BLaER1 treated with 17β-estradiol and CSF1 and Interleukin-3, amounts not matched to agents 10 nM and 100 nM (cell line): ENCODE measurements around the gene NIP7.
A peak's percentile ranks its signal among the peaks of the same experiment; 100 is the strongest.
"Not testable (repeated sequence)": the region's sequence is repeated elsewhere in the genome, so short reads cannot be mapped to it uniquely, and the experiment has no call there.

ENCODE experiments used
- H3K27ac ChIP-seq, 11 experiments: shearing (Covaris generic); formaldehyde crosslinking; 2 replicates each; pipeline ENCODE4 v1.8.1; 2022
- H3K27me3 ChIP-seq, 11 experiments: shearing (Covaris generic); formaldehyde crosslinking; 2 replicates each; pipeline ENCODE4 v1.8.1; 2022
- H3K36me3 ChIP-seq, 11 experiments: shearing (Covaris generic); formaldehyde crosslinking; 2 replicates each; pipeline ENCODE4 v1.8.1; 2022
- H3K4me1 ChIP-seq, 10 experiments: shearing (Covaris generic); formaldehyde crosslinking; 2 replicates each; pipeline ENCODE4 v1.8.1; 2022
- H3K4me2 ChIP-seq, 11 experiments: shearing (Covaris generic); formaldehyde crosslinking; 2 replicates each; pipeline ENCODE4 v1.8.1; 2022
- H3K4me3 ChIP-seq, 10 experiments: shearing (Covaris generic); formaldehyde crosslinking; 2 replicates each; pipeline ENCODE4 v1.8.1; 2022
- H3K9ac ChIP-seq, 11 experiments: shearing (Covaris generic); formaldehyde crosslinking; 2 replicates each; pipeline ENCODE4 v1.8.1; 2022
- H3K9me3 ChIP-seq, 11 experiments: shearing (Covaris generic); formaldehyde crosslinking; replicated peaks in 1 of 11; 2 replicates each; pipeline ENCODE4 v1.8.1; 2022
- H4K20me1 ChIP-seq, 11 experiments: shearing (Covaris generic); formaldehyde crosslinking; 2 replicates each; pipeline ENCODE4 v1.8.1; 2022
- Cebpa-rat ChIP-seq, 11 experiments: shearing (Covaris generic); IDR thresholded peaks; 2 replicates each; pipeline ENCODE4 v1.8.1; 2022

NIP7 gene

GRCh38 chr16:69339289-69340094 lies at the start of gene NIP7, which contains the start of gene COG8:
TSS of gene NIP7 (plus strand) at chr16:69339772. CDS start at chr16:69339830, 58 bp downstream.
TSS of gene COG8 (minus strand) at chr16:69339564. CDS start at chr16:69339552, 12 bp downstream.
- Histone ChIP-seq H3K36me3 (peaks cover 58 to 71% (median 63%) of the 10 kb centered on the region in 11 experiments), H4K20me1 (peaks cover 0 to 29% (median 9%) of the 10 kb centered on the region in 11 experiments; a peak in 10 of 22 replicates), H3K9ac (peak within 1 kb of the TSS; percentile 87 to 96 (median 92)), H3K27ac (peak within 1 kb of the TSS; percentile 64 to 95 (median 91)), H3K4me1 (peaks cover 33 to 49% (median 40%) of the 10 kb centered on the region in 10 experiments), H3K27me3 (no peaks in the 10 kb centered on the region), H3K4me3 (peak within 1 kb of the TSS; percentile 78 to 99 (median 87)), H3K4me2 (peak within 1 kb of the TSS; percentile 89 to 98 (median 94)), H3K9me3 (no peaks in the 10 kb centered on the region)
- no peak for TF ChIP-seq Cebpa-rat (IDR thresholded peaks at IDR 0.05)

- H3K4me1 ChIP-seq, H3K4me2 ChIP-seq, H3K9me3 ChIP-seq, H3K9ac ChIP-seq, H4K20me1 ChIP-seq, H3K27me3 ChIP-seq, H3K4me3 ChIP-seq, H3K27ac ChIP-seq: not testable (repeated sequence)
- peaks cover 0 to 35% (median 13%) of the 10 kb centered on the region in 11 experiments; a peak in 17 of 22 replicates for H3K36me3 ChIP-seq
Observed at GRCh38 chr16:69291657-69292056, 47.9 kb upstream of the NIP7 start.

GRCh38 chr16:69293401-69293800 lies 46.2 kb upstream of the NIP7 start:
- no peak for TF ChIP-seq Cebpa-rat (IDR thresholded peaks at IDR 0.05)

GRCh38 chr16:69294051-69294450 lies 45.5 kb upstream of the NIP7 start:
- Histone ChIP-seq H3K4me2 (no peak overlapping the region), H3K4me1 (peaks cover 0 to 5% (median 0%) of the 10 kb centered on the region in 10 experiments; a peak in 4 of 20 replicates), H3K36me3 (peaks cover 0 to 37% (median 10%) of the 10 kb centered on the region in 11 experiments; a peak in 13 of 22 replicates), H3K27ac (no peak overlapping the region), H3K4me3 (no peak overlapping the region), H3K27me3 (no peaks in the 10 kb centered on the region), H4K20me1 (no peaks in the 10 kb centered on the region), H3K9me3 (no peaks in the 10 kb centered on the region), H3K9ac (no peak overlapping the region)
- no peak for TF ChIP-seq Cebpa-rat (IDR thresholded peaks at IDR 0.05)

More at GRCh38 chr16:69293401-69293800, 46.2 kb upstream of the NIP7 start:
- Histone ChIP-seq H3K27ac (no peak overlapping the region), H3K9ac (no peak overlapping the region), H3K4me3 (no peak overlapping the region), H3K27me3 (no peaks in the 10 kb centered on the region), H3K4me1 (peaks cover 0 to under 1% (median 0%) of the 10 kb centered on the region in 10 experiments; a peak in 1 of 20 replicates), H3K4me2 (no peak overlapping the region), H3K9me3 (no peaks in the 10 kb centered on the region), H4K20me1 (no peaks in the 10 kb centered on the region), H3K36me3 (peaks cover 0 to 37% (median 10%) of the 10 kb centered on the region in 11 experiments; a peak in 10 of 22 replicates)

- not testable (repeated sequence) for H3K4me1 ChIP-seq, H3K27me3 ChIP-seq, H3K4me3 ChIP-seq, H3K9ac ChIP-seq, H3K4me2 ChIP-seq, H3K9me3 ChIP-seq, H3K27ac ChIP-seq, H4K20me1 ChIP-seq
- H3K36me3 ChIP-seq: peaks cover 23 to 56% (median 30%) of the 10 kb centered on the region in 11 experiments
Observed at GRCh38 chr16:69296771-69297170, 42.8 kb upstream of the NIP7 start.

GRCh38 chr16:69298261-69298660 lies 41.3 kb upstream of the NIP7 start:
- Histone ChIP-seq H3K36me3 (peaks cover 28 to 64% (median 36%) of the 10 kb centered on the region in 11 experiments), H3K9me3 (no peaks in the 10 kb centered on the region), H4K20me1 (no peaks in the 10 kb centered on the region), H3K4me2 (no peak overlapping the region; a peak in 2 of 22 replicates), H3K4me3 (no peak overlapping the region), H3K27ac (no peak overlapping the region), H3K4me1 (peaks cover 0 to 9% (median 6%) of the 10 kb centered on the region in 10 experiments; a peak in 11 of 20 replicates), H3K27me3 (no peaks in the 10 kb centered on the region), H3K9ac (no peak overlapping the region)
- TF ChIP-seq Cebpa-rat (IDR thresholded peaks at IDR 0.05): no peak

- Histone ChIP-seq H4K20me1 (no peaks in the 10 kb centered on the region), H3K4me1 (peaks cover 0 to 9% (median 6%) of the 10 kb centered on the region in 10 experiments; a peak in 11 of 20 replicates), H3K27me3 (no peaks in the 10 kb centered on the region), H3K27ac (no peak overlapping the region), H3K9ac (no peak overlapping the region), H3K36me3 (peaks cover 28 to 69% (median 43%) of the 10 kb centered on the region in 11 experiments), H3K9me3 (no peaks in the 10 kb centered on the region), H3K4me2 (no peak overlapping the region), H3K4me3 (no peak overlapping the region)
- TF ChIP-seq Cebpa-rat (IDR thresholded peaks at IDR 0.05): no peak
Observed at GRCh38 chr16:69301187-69301586, 38.4 kb upstream of the NIP7 start.

GRCh38 chr16:69301861-69302260 lies 37.7 kb upstream of the NIP7 start:
- Histone ChIP-seq H3K9me3 (no peaks in the 10 kb centered on the region), H4K20me1 (no peaks in the 10 kb centered on the region), H3K27ac (no peak overlapping the region), H3K4me2 (peak overlapping the region in 2 of 11 experiments; percentile 1 to 4; a peak in 1 of 22 replicates), H3K27me3 (no peaks in the 10 kb centered on the region), H3K36me3 (peaks cover 28 to 64% (median 41%) of the 10 kb centered on the region in 11 experiments), H3K4me1 (peaks cover 0 to 9% (median 6%) of the 10 kb centered on the region in 10 experiments; a peak in 11 of 20 replicates), H3K9ac (no peak overlapping the region), H3K4me3 (no peak overlapping the region)
- TF ChIP-seq Cebpa-rat (IDR thresholded peaks at IDR 0.05): no peak

- Histone ChIP-seq H3K27me3 (no peaks in the 10 kb centered on the region), H3K9ac (no peak overlapping the region), H4K20me1 (no peaks in the 10 kb centered on the region), H3K36me3 (peaks cover 24 to 63% (median 40%) of the 10 kb centered on the region in 11 experiments), H3K4me2 (peak overlapping the region in 2 of 11 experiments; percentile 1 to 4; a peak in 1 of 22 replicates), H3K4me1 (peaks cover 0 to 9% (median 6%) of the 10 kb centered on the region in 10 experiments; a peak in 11 of 20 replicates), H3K4me3 (no peak overlapping the region), H3K27ac (no peak overlapping the region), H3K9me3 (no peaks in the 10 kb centered on the region)
- TF ChIP-seq Cebpa-rat (IDR thresholded peaks at IDR 0.05): no peak
Observed at GRCh38 chr16:69302301-69302700, 37.3 kb upstream of the NIP7 start.
